PC-9 (cell line): Measurements from ENCODE around the gene ARFGEF3. TPM values are rescaled to one million over a fixed set of nuclear protein-coding genes. Genes with fewer than 3 reads are reported as not detected.
A peak's percentile ranks its signal among the peaks of the same experiment; 100 is the strongest.

ENCODE experiments used
- BruUV-seq: library from RNA; stranded (reverse); fragments of 400-500 nt; replicated peaks from 2 replicates; lab custom pipeline; 2021; lab: Mats Ljungman, UMichigan
- CTCF ChIA-PET: fragments of 300-600 bp; sonication (Branson Sonifier 250); formaldehyde crosslinking; loops from one replicate; lab custom pipeline; 2022; ENCODE audit warnings: antibody characterized with exemption; lab: Charles Lee
- POLR2A ChIA-PET: fragments of 300-600 bp; sonication (Branson Sonifier 250); formaldehyde crosslinking; loops from one replicate; lab custom pipeline; 2022; ENCODE audit warnings: antibody characterized with exemption; ENCODE audit not compliant: unreplicated experiment; lab: Charles Lee
- DNase-seq, 2 experiments: peaks; one replicate each; pipeline versions ENCODE4 v3.0.0 to v3.0.0-alpha.2; 2015 to 2022; ENCODE audit warnings: mixed read lengths in 1 of 2
- H2AFZ ChIP-seq: fragments of 200-600 bp; sonication (generic); 2 replicates; pipeline ENCODE4 v1.8.1; 2017; ENCODE audit warnings: antibody characterized with exemption
- H3F3A ChIP-seq: fragments of 200-600 bp; sonication (generic); 2 replicates; pipeline ENCODE4 v1.8.1; 2017; ENCODE audit warnings: antibody characterized with exemption, mild to moderate bottlenecking, low read depth; ENCODE audit not compliant: insufficient read depth
- H3K27ac ChIP-seq: fragments of 200-600 bp; sonication (generic); 2 replicates; pipeline ENCODE4 v1.6.1; 2016; ENCODE audit warnings: mixed run types
- H3K27me3 ChIP-seq: fragments of 200-600 bp; sonication (generic); 2 replicates; pipeline ENCODE4 v1.6.1; 2016; ENCODE audit warnings: low read depth, mixed run types; ENCODE audit not compliant: insufficient read depth
- H3K36me3 ChIP-seq: fragments of 200-600 bp; sonication (generic); 2 replicates; pipeline ENCODE4 v1.6.1; 2016; ENCODE audit warnings: low read depth, mixed run types
- H3K4me1 ChIP-seq: fragments of 200-600 bp; sonication (generic); replicated peaks from 2 replicates; pipeline ENCODE4 v1.6.1; 2016; ENCODE audit warnings: mixed run types; ENCODE audit not compliant: insufficient read depth
- H3K4me2 ChIP-seq: fragments of 200-600 bp; sonication (generic); 2 replicates; pipeline ENCODE4 v1.6.1; 2017; ENCODE audit warnings: mixed run types
- H3K4me3 ChIP-seq: fragments of 200-600 bp; sonication (generic); 2 replicates; pipeline ENCODE4 v1.6.1; 2016; ENCODE audit warnings: mixed run types
- H3K79me2 ChIP-seq: fragments of 200-600 bp; sonication (generic); 2 replicates; pipeline ENCODE4 v1.6.1; 2017; ENCODE audit warnings: low read depth, mixed run types
- H3K9me2 ChIP-seq: fragments of 200-600 bp; sonication (generic); 2 replicates; pipeline ENCODE4 v1.8.1; 2017; ENCODE audit warnings: mild to moderate bottlenecking; ENCODE audit not compliant: insufficient read depth
- H3K9me3 ChIP-seq: fragments of 200-600 bp; sonication (generic); 2 replicates; pipeline ENCODE4 v1.8.1; 2016; ENCODE audit warnings: low read depth; ENCODE audit not compliant: insufficient read depth
- H4K20me1 ChIP-seq: fragments of 200-600 bp; sonication (generic); 2 replicates; pipeline ENCODE4 v1.8.1; 2017; ENCODE audit not compliant: insufficient read depth
- CTCF ChIP-seq: fragments of 200-600 bp; sonication (generic); conservative IDR thresholded peaks from 2 replicates; pipeline ENCODE4 v1.6.1; 2017; ENCODE audit warnings: mixed run types, antibody characterized with exemption, mild to moderate bottlenecking, moderate library complexity
- EZH2 ChIP-seq: fragments of 200-600 bp; sonication (generic); IDR thresholded peaks from 2 replicates; pipeline ENCODE4 v1.8.0; 2017; ENCODE audit warnings: antibody characterized with exemption, low read depth
- intact Hi-C: fragments of 100-400 bp; cut with micrococcal nuclease; formaldehyde crosslinking; loops from one replicate; pipeline ENCODE4 v1.10.0; 2022; ENCODE audit not compliant: unreplicated experiment
- total RNA-seq: library from RNA; stranded (reverse); gene quantifications from 2 replicates; pipeline ENCODE4 v1.2.3, GENCODE V29; 2021

The ARFGEF3 gene
- total RNA-seq, 1 experiment from 2014 or later, result 9.9 TPM

DNA sequence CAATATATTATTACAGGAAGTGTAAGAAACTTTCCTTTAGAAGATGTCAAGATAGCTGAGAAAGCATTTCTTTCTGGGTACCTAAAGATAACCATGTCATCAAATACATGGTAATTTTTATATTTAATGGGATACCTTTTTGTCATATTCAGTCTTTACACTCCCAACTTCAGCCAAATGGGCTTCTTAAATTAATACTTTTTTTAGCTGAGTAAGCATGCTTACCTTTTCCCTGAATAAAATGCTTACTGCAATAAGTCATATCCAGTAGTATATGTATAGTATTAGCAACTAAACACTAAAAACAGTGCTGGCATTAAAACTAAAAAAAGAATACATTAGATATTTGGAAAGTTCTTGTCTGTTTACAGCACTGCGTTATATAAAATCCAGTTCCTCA lies 74.0 kb downstream of the ARFGEF3 start:
- CTCF ChIA-PET, result no interaction called here

GRCh38 chr6:138237463-138237862 lies 75.7 kb downstream of the ARFGEF3 start:
- Histone ChIP-seq H2AFZ (no peak overlapping the region), H3F3A (peaks cover 4% of the 10 kb centered on the region), H3K4me1 (peaks cover 41% of the 10 kb centered on the region), H3K4me2 (no peak overlapping the region), H3K9me3 (no peaks in the 10 kb centered on the region), H3K36me3 (peaks cover 8% of the 10 kb centered on the region), H3K27ac (no peak overlapping the region), H3K27me3 (no peaks in the 10 kb centered on the region), H4K20me1 (no peaks in the 10 kb centered on the region), H3K9me2 (no peaks in the 10 kb centered on the region), H3K4me3 (no peak overlapping the region), H3K79me2 (peaks cover 25% of the 10 kb centered on the region)
- no TSS peak for BruUV-seq
- CTCF ChIA-PET, result no interaction called here
- intact Hi-C loops, result no loop called here
- no peak for DNase-seq
- TF ChIP-seq CTCF (no peak), EZH2 (no peak)
- POLR2A ChIA-PET, result no interaction called here

More for the DNA sequence above, 74.0 kb downstream of the ARFGEF3 start:
- Histone ChIP-seq H3K4me2 (peak overlapping the region; percentile 10; the same call in 1 of the 2 replicates), H4K20me1 (no peaks in the 10 kb centered on the region), H3K79me2 (peaks cover 27% of the 10 kb centered on the region), H3K4me1 (peaks cover 57% of the 10 kb centered on the region), H3K27me3 (no peaks in the 10 kb centered on the region), H3K4me3 (no peak overlapping the region), H2AFZ (no peak overlapping the region), H3K9me2 (no peaks in the 10 kb centered on the region), H3K9me3 (no peaks in the 10 kb centered on the region), H3K36me3 (no peaks in the 10 kb centered on the region; the same call in none of the 2 replicates), H3F3A (peaks cover 21% of the 10 kb centered on the region), H3K27ac (peak overlapping the region; percentile 95)
- POLR2A ChIA-PET, result no interaction called here
- no peak for TF ChIP-seq EZH2
- no peak for TF ChIP-seq CTCF
- no TSS peak for BruUV-seq
- intact Hi-C loops, result no loop called here
- no peak for DNase-seq

GRCh38 chr6:138238368-138238767 lies 76.6 kb downstream of the ARFGEF3 start:
- Histone ChIP-seq H2AFZ (no peak overlapping the region), H4K20me1 (no peaks in the 10 kb centered on the region), H3K4me1 (peaks cover 40% of the 10 kb centered on the region), H3K4me2 (no peak overlapping the region), H3K9me3 (no peaks in the 10 kb centered on the region), H3K4me3 (no peak overlapping the region), H3K27ac (no peak overlapping the region), H3K36me3 (peaks cover 8% of the 10 kb centered on the region), H3K79me2 (peaks cover 16% of the 10 kb centered on the region), H3F3A (0 out of 2 replicates have a peak, but pooled peaks cover 7% of the 10 kb centered on the region), H3K27me3 (no peaks in the 10 kb centered on the region), H3K9me2 (no peaks in the 10 kb centered on the region)
- no TSS peak for BruUV-seq
- intact Hi-C loops, result no loop called here
- TF ChIP-seq EZH2 (no peak), CTCF (no peak)
- POLR2A ChIA-PET, result no interaction called here
- DNase-seq, result no peak
- CTCF ChIA-PET, result no interaction called here
